AG09309 (cell line): ENCODE results near the gene ALG1.
"Not testable (repeated sequence)": the region's sequence is repeated elsewhere in the genome, so short reads cannot be mapped to it uniquely, and the experiment has no call there.

Source experiments
- DNase-seq: peaks from one replicate; pipeline ENCODE4 v3.0.0-alpha.2; 2010; ENCODE audit warnings: low read depth
- H3K4me3 ChIP-seq: 2 replicates; pipeline ENCODE4 v1.5.1; 2011; ENCODE audit warnings: mild to moderate bottlenecking, low read depth, low read length, moderate library complexity; ENCODE audit not compliant: control insufficient read depth
- TF ChIP-seq, protein P1 (sequence below): IDR thresholded peaks from 2 replicates; pipeline ENCODE4 v1.5.1; 2011; ENCODE audit warnings: mild to moderate bottlenecking, low read depth, low read length, inconsistent platforms; ENCODE audit not compliant: insufficient read depth, control insufficient read depth; ENCODE audit errors: missing control alignments

Gene ALG1

DNA sequence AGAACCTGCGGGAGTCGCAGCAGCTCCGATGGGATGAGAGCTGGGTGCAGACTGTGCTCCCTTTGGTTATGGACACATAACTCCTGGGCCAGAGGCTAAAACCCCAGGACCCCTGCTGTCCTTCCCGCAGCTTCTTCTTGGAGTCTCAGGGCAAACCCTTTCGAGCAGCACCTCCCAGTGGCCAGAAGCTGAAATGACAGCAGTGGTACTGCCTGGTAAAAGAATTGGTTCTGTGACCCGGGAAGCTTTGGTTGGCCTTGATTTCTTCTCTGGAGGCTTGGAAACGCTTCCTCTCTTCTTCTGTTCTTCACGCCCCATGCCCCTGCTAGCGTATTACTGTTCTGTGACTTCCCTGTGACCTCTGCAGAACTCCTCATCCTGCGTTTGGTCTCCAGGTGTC lies 13.2 kb downstream of the ALG1 start:
- not testable (repeated sequence) for DNase-seq, H3K4me3 ChIP-seq
- TF ChIP-seq, protein P1, sequence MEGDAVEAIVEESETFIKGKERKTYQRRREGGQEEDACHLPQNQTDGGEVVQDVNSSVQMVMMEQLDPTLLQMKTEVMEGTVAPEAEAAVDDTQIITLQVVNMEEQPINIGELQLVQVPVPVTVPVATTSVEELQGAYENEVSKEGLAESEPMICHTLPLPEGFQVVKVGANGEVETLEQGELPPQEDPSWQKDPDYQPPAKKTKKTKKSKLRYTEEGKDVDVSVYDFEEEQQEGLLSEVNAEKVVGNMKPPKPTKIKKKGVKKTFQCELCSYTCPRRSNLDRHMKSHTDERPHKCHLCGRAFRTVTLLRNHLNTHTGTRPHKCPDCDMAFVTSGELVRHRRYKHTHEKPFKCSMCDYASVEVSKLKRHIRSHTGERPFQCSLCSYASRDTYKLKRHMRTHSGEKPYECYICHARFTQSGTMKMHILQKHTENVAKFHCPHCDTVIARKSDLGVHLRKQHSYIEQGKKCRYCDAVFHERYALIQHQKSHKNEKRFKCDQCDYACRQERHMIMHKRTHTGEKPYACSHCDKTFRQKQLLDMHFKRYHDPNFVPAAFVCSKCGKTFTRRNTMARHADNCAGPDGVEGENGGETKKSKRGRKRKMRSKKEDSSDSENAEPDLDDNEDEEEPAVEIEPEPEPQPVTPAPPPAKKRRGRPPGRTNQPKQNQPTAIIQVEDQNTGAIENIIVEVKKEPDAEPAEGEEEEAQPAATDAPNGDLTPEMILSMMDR, result peak; percentile 63

DNA sequence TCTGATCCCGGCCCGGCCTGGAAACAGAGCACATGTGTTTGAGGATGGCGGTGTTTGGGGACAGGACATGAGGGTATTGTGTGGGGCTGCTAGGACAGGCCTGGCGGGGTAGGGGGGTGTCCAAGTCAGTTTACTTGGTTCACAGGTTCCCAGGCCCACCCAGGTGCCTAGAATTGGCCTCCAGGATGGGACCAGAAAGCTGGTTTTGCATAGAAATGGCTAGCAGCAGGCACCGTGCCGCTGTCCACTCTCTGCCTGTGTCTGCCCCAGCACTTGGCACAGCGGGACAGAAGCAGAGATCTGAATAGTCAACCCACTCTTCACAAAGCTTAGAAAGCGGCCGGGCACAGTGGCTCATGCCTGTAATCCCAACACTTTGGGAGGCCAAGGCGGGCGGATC lies 14.1 kb downstream of the ALG1 start:
- DNase-seq, H3K4me3 ChIP-seq: not testable (repeated sequence)

DNA sequence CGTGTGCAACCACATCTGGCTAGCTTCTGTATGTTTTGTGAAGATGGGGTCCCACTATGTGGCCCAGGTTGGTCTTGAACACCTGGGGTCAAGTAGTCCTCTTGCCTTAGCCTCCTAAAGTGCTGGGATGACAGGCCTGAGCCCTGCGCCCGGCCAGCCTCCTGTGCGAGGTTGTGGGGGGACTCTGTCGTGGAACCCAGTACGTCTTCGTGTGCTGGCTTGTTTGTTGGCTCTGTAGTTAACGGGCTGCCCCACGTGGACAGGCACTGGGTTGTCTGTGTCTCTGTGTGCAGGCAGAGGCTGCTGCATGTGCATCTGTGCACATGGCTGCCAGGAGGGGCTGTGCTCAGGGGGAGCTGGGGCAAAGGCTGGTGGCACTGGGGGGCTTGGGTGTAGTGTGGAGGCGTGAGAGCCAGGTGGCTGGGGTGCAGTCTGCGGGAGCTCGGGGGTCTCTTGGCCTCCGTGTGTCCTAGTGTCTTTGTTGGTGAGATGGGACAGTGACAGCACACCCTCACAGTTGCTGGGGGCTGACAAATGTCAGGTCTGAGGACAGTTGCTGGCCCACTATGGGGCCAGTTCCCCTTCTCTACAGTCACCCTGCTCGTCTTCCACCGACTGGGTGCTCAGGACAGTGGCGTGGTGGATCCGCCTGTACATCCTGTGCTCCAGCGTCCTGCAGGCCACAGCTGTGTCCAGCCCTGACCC lies 16.6 kb downstream of the ALG1 start:
- not testable (repeated sequence) for DNase-seq, H3K4me3 ChIP-seq

DNA sequence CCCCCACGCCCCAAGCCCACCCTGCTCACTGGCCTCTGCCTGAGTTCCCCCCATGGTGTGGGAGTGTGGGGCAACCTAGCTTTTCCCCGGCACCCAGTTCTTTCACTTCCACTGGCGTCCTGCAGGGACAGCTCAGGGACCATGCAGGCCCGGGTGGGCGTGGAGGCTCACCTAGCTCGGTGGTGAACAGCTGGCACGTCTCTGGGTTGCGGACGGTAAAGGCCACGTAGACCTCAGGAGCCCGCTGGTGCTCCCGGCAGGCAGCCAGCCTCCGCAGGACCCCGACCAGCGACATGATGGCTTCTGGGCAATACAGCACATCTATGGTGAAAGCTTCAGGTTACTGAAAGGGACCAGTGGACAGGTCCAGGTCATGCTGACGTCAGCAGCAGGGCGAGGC lies 17.3 kb downstream of the ALG1 start:
- H3K4me3 ChIP-seq, DNase-seq: not testable (repeated sequence)

DNA sequence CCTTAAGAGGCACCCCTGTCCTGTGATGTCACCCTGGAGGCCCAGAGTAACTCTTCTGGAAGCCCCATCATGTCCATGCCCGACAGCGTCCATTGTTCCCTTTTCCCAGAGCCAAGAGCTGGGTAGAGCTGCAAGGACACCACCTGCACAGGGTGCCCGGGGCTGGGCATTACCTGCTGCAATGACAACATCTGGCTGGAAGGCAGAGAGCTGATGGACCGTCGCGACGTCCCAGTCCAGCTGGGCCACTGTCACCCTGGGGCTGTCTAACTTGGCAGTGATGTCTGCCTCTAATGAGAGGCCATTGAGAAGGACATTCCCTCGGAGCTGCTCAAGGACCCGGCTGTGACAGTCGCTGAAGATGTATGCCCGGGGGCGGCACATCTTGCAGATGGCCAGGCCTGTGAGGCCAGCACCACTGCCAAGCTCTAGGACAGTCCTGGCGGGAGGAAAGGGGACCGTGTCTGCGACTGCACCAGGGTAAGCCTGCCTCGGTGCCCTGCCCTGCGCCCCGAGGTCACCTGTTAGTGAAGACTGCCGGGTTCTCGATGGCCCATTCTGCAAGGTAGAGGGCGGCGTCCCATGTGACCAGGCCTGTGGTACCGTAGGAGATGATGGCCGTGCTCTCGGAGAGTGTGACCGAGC lies 18.4 kb downstream of the ALG1 start:
- not testable (repeated sequence) for DNase-seq, H3K4me3 ChIP-seq

DNA sequence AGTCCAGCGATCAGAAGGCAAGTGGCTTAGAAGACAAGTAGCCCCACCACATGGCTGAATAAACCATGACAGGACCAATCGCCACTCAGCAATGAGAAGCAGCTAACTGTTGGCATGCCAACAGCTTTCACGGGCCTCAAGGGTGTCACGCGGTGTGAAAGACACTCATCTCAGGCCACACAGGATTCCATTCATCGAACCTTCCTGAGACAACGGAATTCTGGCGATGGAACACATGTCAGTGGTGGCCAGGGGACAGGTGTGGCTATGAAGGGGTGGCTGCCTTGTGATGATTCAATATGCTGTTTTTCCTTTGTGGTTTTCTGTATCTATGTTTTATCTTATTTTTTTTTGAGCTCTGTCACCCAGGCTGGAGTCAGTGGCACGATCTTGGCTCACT lies 18.9 kb downstream of the ALG1 start:
- DNase-seq, H3K4me3 ChIP-seq: not testable (repeated sequence)

DNA sequence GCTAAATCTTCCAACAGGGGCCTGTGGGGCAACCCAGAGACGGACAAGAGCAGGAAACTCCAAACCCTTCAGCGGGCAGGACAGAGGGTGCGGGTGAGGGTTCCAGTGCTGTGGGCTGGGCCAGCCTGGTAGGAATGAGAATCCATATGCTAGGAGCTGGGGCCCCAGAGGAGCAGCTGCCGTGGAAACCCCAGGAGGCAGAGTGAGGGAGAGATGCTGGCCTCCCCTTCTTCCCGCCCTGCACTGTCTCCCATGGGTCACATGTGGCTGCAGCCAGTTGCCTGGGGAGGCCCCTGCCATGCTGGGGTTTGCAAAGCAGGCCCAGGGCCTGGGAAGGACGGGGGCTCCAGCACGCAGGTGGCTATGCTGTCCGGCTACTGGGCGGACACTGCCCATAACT lies 21.4 kb downstream of the ALG1 start:
- DNase-seq, H3K4me3 ChIP-seq: not testable (repeated sequence)

DNA sequence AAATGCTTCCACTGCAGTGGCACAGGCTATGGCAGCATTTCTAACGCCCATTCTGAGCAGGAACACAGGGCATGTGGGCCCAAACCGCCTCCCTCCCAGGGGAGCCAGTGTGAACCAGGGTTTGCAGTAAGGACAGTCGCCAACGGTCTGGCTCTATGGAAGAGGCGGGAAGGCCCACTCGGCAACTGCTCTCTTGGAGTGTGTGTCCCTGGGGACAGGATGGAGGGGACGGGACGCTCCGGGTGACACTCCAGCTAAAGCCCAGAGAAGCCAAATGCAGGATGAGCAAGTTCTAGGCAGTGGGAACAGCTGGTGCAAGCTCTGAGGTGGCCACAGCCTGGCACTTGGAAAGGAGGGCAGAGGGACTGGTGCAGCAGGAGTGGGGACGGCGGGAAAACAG lies 22.1 kb downstream of the ALG1 start:
- not testable (repeated sequence) for H3K4me3 ChIP-seq, DNase-seq

DNA sequence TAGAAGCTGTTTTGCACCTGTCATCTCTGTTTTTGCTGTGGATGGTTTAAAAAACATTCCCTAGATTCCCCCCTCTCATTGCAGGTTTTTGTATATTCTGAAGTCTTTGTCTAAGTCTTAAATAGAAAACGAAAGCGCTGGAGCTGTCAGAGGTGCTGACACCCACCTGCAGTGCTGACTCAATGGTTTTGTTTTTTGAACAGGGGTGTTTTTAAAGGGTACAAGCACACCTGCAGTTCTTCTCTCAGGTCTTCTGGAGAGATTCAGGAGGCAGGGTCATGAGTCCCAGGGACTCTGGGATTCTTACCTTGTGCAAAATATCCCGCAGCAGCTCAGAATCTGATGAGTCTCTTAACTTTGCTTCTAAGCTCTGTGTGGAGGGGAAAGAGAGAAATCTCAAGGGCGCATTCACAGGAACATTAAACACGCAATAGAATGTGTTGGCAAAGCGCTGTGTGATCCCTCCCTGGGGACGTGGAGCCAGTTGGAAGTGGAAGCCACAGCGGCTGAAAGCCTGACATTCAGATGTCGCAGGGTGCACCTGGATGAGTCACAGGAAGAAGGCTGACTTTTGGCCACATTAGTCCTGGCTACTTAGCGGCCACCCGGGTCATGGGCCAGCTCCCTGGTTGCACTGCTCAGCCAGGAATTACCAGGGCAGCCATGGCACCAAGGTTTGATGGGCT lies 23.6 kb downstream of the ALG1 start:
- DNase-seq, H3K4me3 ChIP-seq: not testable (repeated sequence)

DNA sequence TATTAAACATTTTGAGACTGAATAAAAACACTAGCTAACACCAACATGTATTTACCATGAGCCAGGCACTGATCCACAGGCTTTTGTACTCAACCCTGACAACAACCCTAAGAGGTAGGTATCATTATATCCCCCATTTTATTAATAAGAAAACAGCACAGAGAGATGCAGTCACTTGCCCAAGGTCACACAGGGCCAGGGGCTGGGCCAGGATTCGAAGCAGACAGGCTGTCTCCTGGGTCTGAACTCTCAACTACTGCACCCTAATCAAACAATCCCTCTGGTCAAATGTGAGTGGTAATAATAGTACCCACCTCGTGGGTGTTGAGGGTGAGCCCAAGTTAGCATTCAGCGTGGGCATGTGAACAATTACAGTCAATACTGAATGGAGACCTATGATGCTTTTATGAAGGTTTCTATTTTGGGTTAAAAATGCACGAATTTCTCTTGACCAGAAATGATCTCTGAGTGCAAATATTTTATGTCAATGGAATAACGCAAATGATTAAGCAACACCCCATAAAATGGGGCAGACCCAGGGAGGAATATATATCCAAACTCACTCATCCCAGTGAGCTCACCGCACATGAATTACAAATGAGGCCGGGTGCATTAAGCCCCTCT lies 24.9 kb downstream of the ALG1 start:
- DNase-seq, result not testable (repeated sequence)
- H3K4me3 ChIP-seq, result peak overlapping the region; percentile 52

DNA sequence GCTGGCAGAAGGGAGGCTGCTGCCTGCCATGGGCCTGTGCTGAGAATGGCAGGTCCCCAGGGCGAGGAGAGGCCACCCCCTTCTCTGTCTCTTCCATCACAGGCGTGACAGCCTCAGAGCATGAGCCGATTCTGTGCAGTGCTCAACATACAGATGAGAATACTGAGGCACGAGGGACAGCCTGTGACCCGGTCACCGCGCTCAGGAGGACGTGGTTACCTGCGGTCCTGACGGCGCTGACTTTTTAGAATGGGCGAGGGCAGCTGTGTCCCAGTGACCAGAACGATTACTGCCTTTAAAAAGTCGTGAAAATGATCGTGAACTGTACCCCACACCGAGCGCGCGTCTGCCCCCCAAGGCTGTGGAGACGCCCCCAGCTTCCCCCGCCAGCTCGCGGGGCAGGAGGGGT lies 25.4 kb downstream of the ALG1 start:
- peak overlapping the region; percentile 52 for H3K4me3 ChIP-seq
- not testable (repeated sequence) for DNase-seq

DNA sequence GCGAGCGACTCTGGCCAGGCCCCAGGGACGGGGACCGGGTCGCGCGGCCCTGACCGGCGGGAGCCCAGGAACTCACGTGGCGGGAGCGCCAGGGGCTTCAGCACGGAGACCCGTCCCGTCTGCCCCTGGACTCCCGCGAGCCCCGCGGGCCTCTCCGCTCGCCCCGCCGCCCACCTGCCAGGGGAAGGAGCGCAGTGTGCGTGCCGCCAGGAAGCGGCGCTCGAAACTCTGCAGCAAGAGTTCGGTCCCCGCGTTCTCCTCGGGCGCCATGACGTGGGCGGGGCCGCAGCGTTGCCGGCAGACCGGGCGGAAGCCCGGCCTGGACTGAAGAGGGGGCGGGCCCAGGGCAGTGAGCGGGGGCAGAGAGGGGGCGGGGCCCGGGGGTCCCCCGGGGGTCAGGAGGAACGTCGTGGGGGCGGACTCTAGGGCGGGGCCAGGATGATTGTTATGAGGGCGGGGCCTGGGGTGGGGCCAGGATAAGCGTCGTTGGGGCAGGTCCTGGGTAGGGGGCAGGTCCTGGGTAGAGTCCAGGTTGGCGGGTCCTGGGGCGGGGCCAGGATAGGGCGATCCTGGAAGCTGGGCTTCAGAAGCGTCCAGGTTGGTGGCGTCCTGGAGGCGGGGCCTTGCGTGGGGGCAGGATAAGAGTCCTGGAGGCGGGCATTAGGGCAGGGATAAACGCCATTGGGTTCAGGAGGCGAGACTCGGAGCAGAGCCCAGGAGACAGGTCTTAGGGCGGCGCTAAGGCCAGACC lies 26.0 kb downstream of the ALG1 start, which contains the start of gene EEF2KMT:
TSS of gene EEF2KMT (minus strand) at position 326 of the 751 bp plus-strand sequence. CDS start at position 270, 56 bp downstream.
- peak within 1 kb of the TSS; percentile 52 for H3K4me3 ChIP-seq
- DNase-seq, result peak; percentile 99

DNA sequence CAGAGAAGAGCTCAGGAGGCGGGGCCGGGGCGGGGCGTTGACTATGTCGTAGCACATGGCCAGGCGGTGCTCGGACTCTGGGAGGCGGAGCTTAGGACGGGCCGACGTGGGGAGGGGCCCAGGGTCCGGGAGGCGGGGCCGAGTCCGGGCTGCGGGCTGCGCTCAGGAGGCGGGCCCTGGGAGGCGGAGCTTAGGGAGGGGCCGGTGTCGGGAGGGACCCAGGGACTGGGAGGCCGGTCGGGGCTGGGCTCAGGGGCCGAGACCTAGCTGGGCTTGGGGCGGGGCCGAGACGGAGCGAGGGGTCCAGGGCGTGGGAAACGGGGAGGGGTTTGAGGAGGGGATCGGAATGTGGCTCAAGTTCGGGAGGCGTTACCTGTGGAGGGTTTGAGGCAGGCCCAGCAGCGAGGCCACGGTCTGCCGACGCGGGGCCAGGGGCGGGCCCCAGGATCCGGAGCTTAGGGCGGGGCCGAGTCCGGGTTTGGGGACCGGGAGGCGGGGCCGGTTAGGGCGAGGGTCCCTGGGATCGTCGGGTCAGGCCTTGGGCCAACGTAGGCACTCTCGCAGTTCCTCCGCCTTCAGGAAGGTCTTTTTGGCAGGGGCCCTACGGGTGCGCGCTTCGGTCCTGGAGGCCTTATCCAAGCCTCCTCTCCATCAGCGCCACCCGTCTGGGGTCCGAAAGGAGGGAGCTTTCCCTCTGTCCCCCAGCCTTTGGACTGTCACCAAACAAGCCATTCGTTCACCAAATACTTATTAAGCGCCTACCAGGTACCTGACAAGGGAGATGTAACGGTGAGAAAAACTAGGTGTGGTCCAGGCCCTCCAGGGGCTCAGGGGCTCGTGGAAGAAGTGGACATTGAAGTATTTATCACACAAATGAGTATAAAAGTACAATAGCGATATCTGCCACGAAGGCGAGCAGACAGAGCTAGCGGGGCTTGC lies 26.8 kb downstream of the ALG1 start:
- not testable (repeated sequence) for DNase-seq
- peak overlapping the region; percentile 50 for H3K4me3 ChIP-seq

DNA sequence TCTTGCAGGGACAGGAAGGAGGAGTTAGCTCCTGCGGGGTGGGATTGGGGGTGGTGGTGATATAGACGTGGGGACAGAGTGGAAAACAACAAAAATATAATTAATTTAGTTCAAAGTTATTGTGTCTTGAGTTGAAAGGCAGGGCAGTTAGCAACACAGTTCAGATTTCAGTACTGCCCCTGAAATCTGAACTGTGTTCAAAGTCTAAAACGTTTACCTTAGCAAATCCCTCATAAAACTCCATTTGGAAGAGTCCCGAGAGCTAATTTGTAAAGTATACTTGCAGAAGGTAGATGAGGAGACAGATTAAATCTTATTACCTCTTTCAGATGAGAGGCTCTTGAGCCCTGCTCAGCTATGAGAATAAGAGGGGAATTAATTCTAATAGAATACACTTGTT lies 27.5 kb downstream of the ALG1 start:
- not testable (repeated sequence) for H3K4me3 ChIP-seq

DNA sequence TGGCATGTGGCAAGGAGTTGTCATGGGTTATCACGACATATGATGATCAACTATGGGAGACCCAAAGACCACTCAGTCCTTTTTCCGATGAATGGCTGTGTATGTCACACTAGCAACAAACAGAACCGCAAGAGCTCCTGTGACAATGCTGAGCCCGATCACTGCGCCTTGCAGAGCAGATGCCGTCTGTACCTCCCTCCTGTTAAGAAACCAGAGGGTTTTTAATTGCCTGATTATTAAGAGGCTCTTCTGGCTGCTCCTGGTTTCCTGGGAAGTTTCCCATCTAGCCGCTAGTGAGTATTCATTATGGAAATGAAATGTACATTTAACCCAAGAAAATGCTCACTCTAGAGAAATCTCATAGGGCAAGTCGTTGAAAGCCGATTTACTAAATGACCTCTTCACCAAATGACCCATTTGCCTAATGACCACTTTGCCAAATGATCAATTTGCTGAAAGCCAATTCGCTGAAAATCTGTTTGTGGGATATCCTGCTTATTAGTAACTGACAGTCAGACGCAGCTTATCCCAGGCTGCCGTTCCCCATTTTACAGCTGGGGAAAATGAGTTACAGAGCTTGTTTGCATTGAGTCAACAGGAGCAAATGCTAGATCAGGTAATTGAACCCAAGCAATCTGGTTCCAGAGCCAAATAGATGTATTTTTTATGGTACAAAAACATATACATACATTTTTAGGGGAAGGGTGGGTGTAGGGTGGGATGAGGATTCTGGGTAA lies 31.8 kb downstream of the ALG1 start:
- DNase-seq, H3K4me3 ChIP-seq: not testable (repeated sequence)

More for the DNA sequence above, 27.5 kb downstream of the ALG1 start:
- not testable (repeated sequence) for DNase-seq
